Measurements from ENCODE around the gene CSNK1G2.

DNA sequence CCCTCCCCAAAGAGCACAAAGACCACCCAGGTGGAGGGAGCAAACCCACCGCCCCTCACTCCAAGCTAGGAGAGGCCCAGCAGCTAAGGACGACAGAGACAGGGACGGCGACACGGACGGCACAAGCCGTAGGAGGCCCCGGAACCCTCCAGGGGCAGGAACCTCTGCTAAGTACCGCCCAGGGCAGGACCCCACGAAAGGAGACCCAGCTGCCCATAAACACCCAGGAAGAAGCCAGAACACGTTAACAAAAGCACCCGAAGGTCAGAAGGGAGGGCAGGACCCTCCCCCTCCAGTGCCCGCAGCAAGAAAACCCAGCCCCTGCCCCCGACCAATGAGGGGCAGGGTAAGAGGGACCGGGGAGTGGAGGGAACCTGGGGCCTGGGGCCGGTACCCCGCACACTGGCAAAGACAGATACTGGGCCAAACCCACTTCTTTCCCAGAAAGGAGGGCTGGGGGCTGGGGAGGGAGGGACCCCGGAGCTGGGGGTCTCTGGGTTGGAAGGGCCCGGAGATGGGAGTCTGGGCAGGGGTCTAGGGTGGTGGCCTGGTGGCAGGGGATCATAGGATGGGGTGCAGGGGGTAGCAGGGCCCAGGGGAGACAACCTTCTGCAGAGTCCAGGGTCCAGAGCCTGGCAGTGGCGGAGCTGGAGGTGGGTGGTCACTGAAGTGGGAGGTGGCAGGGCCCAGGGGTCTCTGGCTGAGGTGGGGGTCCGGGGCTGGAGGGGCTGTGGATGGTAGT is 72.1 kb downstream of the CSNK1G2 start:
- no peak for TF ChIP-seq CTCF (IDR thresholded peaks at IDR 0.05)
- no peak for TF ChIP-seq POLR2A (IDR thresholded peaks at IDR 0.05)
- no peak for TF ChIP-seq EP300 (IDR thresholded peaks at IDR 0.05; ENCODE audit: low read depth)
- TF ChIP-seq POLR2AphosphoS5 (IDR thresholded peaks at IDR 0.05), result no peak
